Mammary epithelial cell (primary cell): Measurements from ENCODE around the gene INTS4.
"Not testable (repeated sequence)": the region's sequence is repeated elsewhere in the genome, so short reads cannot be mapped to it uniquely, and the experiment has no call there.

ENCODE experiments used
- EZH2 ChIP-seq: IDR thresholded peaks from 2 replicates; pipeline ENCODE4 v1.6.1; 2012; ENCODE audit warnings: low read length, inconsistent platforms, borderline replicate concordance
- TF ChIP-seq, protein P1 (sequence below), 2 donors: IDR thresholded peaks in 1 of 2; conservative IDR thresholded peaks in 1 of 2; 2 replicates each; pipeline ENCODE4 v1.5.1; 2011 to 2012; ENCODE audit warnings: inconsistent platforms in 2 of 2, low read length in 2 of 2, mild to moderate bottlenecking in 2 of 2, control low read depth in 1 of 2, low read depth in 1 of 2; ENCODE audit not compliant: insufficient read depth in 1 of 2; ENCODE audit errors: extremely low read depth in 1 of 2

GRCh38 chr11:77917713-77918112 lies 76.8 kb downstream of the INTS4 start:
- TF ChIP-seq, protein P1, sequence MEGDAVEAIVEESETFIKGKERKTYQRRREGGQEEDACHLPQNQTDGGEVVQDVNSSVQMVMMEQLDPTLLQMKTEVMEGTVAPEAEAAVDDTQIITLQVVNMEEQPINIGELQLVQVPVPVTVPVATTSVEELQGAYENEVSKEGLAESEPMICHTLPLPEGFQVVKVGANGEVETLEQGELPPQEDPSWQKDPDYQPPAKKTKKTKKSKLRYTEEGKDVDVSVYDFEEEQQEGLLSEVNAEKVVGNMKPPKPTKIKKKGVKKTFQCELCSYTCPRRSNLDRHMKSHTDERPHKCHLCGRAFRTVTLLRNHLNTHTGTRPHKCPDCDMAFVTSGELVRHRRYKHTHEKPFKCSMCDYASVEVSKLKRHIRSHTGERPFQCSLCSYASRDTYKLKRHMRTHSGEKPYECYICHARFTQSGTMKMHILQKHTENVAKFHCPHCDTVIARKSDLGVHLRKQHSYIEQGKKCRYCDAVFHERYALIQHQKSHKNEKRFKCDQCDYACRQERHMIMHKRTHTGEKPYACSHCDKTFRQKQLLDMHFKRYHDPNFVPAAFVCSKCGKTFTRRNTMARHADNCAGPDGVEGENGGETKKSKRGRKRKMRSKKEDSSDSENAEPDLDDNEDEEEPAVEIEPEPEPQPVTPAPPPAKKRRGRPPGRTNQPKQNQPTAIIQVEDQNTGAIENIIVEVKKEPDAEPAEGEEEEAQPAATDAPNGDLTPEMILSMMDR (conservative IDR thresholded peaks at IDR 0.05 in 1 of 2, IDR thresholded peaks at IDR 0.05 in 1 of 2; ENCODE audit: extremely low read depth in 1 of 2, insufficient read depth in 1 of 2, low read depth in 1 of 2, low read length in 2 of 2) = not testable (repeated sequence)
- TF ChIP-seq EZH2 = not testable (repeated sequence)
